NT2/D1 (cell line): ENCODE results near the gene DACH1.

Experiments
- SUZ12 ChIP-seq: IDR thresholded peaks from 2 replicates; pipeline ENCODE4 v1.6.1; 2011; ENCODE audit not compliant: insufficient read length, insufficient read depth; ENCODE audit errors: extremely low read depth
- YY1 ChIP-seq: IDR thresholded peaks from 2 replicates; pipeline ENCODE4 v1.6.1; 2011; ENCODE audit not compliant: insufficient read length, insufficient read depth

GRCh38 chr13:71417205-71417604, 449.8 kb downstream of the DACH1 start:
- no peak for TF ChIP-seq SUZ12
- TF ChIP-seq YY1: no peak
